Suprapubic skin (tissue), 4 donors: Measurements from ENCODE around the gene NOSTRIN.

Source experiments
- EP300 ChIP-seq: sonication (generic); formaldehyde crosslinking; IDR thresholded peaks from one replicate; pipeline ENCODE4 v1.6.1; 2017; ENCODE audit warnings: antibody characterized with exemption
- POLR2A ChIP-seq, 2 donors: fragments of 450-650 bp; IDR thresholded peaks; one replicate each; pipeline ENCODE4 v1.6.1; 2017; ENCODE audit warnings: antibody characterized with exemption in 2 of 2, mild to moderate bottlenecking in 2 of 2, moderate library complexity in 2 of 2
- POLR2AphosphoS5 ChIP-seq, 3 donors: sonication (generic); formaldehyde crosslinking; IDR thresholded peaks; one replicate each; pipeline ENCODE4 v1.6.1; 2017; ENCODE audit warnings: antibody characterized with exemption in 3 of 3
- TF ChIP-seq, protein P1 (sequence below), 2 donors: fragments of 200-600 bp in 1 of 2; fragments of 450-650 bp in 1 of 2; sonication (generic) in 1 of 2; IDR thresholded peaks; one replicate each; pipeline ENCODE4 v1.5.1; 2016 to 2019; ENCODE audit warnings: antibody characterized with exemption in 2 of 2, mild to moderate bottlenecking in 1 of 2, moderate library complexity in 1 of 2

DNA sequence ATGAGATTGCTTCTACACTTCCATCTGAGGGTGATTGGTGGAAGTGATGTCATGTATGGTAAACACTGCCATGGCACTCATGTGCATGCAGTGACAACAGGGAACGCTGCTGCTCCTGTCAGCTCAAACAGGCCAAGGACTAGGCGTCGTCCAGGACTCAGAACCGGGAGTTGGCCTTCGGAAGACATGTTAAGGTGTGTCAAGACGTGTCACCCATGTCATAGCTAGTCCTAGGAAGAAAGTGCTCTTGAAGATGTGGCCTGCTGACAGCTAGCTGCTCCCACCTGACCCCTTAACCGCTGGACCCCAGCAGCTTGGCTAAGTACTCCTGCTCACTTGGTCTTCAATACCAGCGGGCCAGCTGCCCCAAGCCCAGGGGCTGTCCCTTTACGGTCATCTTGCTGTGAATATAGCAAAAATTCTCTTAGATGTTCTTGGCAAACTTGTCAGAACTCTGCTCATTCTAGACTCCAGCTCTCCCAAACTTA, 6.3 kb upstream of the NOSTRIN start:
- TF ChIP-seq, protein P1, sequence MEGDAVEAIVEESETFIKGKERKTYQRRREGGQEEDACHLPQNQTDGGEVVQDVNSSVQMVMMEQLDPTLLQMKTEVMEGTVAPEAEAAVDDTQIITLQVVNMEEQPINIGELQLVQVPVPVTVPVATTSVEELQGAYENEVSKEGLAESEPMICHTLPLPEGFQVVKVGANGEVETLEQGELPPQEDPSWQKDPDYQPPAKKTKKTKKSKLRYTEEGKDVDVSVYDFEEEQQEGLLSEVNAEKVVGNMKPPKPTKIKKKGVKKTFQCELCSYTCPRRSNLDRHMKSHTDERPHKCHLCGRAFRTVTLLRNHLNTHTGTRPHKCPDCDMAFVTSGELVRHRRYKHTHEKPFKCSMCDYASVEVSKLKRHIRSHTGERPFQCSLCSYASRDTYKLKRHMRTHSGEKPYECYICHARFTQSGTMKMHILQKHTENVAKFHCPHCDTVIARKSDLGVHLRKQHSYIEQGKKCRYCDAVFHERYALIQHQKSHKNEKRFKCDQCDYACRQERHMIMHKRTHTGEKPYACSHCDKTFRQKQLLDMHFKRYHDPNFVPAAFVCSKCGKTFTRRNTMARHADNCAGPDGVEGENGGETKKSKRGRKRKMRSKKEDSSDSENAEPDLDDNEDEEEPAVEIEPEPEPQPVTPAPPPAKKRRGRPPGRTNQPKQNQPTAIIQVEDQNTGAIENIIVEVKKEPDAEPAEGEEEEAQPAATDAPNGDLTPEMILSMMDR (IDR thresholded peaks at IDR 0.05) = no peak
- TF ChIP-seq EP300 (no peak), POLR2A (IDR thresholded peaks at IDR 0.05) (no peak), POLR2AphosphoS5 (IDR thresholded peaks at IDR 0.05) (no peak)
